ENCODE data around the gene MSMP.

MSMP gene

DNA sequence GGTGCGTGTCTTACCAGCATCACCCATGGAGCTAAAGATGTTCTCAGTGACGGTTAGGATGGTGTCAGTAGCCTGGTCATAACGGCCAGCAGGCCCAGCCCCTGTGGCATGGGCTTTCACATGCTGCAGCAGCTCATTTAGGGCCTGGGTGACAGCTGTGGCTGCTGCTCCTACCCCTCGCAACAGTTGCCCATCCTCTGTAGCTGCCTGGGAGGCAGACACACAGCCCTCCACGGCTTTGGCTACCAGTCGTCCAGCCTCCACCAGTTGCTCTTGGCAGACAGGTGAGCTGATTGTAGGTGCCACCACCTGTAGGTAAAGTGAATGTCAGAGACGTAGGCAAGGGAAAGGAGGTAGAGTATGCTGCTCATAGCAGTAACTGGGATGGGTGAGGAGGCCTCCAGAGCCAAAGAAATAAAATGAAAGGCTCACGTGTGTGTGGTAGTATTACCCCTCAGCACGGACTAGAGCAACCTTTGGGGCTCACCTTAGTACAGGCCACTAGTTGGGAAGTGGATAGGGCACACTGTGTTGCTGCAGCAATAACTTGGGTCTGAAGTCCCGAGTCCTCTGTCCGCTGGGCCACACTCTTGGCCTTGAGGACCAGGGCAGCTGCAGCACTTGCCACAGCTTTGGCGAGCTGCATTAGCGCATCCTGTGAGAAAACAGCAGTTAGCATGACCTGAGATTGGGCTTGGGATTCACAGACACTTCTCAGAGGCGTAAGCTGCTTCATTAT lies 36.8 kb downstream of the MSMP start:
- DNase-seq: no peak

DNA sequence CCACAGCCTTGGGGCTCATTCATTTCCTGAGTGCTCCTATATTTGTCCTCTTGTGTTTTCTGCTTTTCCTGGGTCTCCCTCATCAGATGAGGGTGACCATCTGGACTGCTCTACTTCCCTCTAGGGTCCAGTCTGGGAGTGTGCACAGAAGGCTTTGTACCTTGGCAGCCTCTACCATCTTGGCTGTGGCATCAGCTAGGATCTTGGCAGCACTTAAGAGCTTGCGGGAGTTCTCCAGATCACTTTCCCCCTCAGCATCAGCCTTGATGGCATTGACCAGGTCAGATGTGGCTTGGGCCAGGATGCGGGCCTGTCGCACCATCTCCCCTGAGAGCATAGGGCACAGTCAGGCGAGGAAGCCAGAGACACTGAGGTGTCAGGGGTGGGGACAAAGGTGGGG lies 37.8 kb downstream of the MSMP start:
- no peak for DNase-seq

DNA sequence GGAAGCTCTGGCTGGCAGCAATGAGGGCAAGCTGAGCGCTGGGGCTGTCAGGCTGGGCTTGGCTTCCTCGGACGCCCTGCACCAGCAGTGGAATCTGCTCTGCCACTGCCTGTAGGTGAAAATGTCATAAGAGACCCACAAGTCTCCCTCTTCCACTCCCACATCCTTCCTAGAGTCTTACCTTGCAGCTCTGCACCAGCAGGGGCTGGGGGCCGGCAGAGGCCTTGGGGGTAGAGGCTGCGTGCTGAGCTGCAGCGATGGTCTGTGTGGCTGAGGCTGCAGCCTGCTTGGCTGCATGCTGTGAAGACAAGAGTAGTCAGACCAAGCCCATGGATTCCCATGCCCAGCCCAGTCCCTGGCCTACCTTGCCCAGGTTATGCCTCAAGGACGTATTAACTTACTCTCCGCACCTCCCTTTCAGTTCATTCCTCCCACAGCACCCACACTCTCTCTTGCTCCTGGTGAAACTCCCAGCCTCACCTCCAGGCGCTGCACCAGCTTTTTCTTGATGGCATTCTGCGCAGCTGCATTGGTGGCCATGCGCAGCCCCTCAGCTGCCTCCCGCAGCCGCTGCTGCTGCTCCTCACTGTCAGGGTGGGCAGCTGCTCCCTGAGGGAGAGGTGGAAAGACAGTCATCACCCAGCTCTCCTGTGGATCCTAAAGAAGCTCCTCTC lies 39.4 kb downstream of the MSMP start:
- no peak for DNase-seq

DNA sequence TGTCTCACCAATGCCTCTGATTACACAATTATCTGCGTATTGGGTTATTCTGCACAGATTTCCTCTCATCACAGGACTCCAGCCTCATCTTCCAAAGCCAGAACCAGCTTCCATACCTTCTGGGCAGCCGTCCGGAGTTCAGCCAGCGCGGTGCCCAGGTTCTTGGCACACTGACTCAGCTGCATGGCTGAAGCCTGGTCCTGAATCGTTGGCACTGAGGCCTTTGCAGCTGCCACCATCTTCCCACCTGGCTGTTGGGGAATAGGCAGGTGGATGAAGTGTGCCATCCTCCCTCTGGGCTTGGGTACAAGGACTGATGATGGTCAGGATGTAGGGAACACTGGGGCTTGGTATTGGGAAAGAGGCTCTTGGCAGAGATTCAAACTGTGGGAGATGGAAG lies 40.0 kb downstream of the MSMP start:
- DNase-seq: no peak

DNA sequence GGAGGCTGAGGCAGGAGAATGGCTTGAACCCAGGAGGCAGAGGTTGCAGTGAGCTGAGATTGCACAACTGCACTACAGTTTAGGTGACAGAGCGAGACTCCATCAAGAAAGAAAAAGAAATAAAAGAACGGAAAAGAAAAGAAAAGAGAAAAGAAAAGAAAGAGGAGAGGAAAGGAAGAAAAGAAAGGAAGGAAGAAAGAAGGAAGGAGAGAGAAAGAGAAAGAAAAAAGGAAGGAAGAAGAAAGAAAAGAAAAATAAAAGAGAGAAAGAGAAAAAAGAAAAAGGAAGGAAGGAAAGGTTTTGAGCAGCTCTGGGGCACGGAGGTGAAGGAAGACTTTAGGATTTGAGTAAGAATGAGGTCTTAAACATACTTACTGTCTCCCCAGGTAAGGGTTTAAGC lies 40.5 kb downstream of the MSMP start:
- DNase-seq: no peak

DNA sequence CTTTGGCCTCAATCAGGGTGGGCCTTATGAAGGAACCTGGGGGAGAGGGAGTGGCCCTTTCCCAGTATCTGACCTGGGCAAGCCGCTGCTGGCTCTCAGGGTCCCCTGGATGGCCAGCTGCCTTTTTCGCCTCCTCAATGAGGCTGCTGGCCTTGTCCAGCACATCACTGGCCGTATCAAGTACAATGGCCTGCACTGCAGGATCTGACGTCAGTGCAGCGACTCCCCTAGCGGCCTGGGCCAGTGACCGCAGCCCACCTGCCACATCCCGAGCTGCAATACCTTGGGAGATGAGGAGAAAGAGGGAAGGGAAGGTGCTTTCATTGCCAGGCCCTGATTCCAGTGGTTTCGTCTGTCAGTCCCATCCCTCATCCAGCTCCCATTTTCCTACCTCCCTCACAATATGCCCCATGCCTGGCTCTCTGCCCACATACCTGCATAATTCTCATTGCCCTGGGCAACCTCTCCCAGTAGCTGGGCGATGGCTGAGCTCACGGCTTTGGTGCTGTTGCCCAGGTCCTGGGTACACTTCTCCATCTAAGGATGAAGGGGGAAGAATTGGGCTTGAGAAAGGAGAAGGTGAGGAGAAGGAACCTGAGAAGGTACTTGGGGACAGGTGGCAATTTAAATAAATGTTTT lies 41.2 kb downstream of the MSMP start:
- DNase-seq: no peak

DNA sequence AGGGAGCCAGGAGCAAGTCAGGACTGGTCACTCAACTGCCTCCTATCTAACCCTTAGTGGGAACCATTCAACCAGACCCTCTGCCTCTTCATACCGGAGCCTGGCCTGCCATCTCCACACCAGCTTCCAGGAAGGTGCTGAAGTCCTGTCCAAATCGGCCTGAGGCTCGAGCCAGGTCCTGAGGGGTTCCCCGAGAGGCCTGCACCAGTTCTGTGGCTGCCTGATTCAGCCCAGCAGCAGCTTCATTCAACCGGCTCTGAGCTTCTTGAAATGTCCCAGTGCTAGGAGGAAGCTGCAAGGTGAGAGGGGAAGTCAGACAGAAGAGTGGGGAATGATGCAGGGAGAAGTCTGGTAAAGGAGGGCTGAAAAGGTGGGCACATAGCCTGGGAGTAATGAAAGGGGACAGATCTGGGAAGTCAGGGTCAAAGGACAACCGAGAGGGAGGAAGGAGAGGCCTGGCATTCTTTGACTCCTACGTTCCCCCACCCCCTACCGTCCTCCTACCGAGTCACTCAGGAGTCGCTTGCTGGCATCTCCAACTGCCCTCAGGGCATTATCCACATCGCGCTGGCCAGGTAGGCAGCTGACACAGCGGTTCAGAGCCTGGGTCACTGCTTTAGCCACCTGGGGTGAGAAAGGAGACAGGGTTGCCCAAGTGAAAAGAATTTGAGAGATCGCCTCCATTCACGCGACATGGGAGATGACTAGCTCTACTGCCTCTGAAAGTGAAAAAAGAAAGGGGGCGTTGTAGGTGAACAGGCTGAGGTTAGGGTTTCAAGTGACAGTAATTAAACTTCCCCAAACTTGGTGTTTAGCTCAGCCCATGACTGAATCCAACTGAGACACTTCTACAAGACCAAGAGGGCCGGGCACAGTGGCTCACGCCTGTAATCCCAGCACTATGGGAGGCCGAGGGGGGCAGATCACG lies 42.3 kb downstream of the MSMP start:
- DNase-seq: no peak

DNA sequence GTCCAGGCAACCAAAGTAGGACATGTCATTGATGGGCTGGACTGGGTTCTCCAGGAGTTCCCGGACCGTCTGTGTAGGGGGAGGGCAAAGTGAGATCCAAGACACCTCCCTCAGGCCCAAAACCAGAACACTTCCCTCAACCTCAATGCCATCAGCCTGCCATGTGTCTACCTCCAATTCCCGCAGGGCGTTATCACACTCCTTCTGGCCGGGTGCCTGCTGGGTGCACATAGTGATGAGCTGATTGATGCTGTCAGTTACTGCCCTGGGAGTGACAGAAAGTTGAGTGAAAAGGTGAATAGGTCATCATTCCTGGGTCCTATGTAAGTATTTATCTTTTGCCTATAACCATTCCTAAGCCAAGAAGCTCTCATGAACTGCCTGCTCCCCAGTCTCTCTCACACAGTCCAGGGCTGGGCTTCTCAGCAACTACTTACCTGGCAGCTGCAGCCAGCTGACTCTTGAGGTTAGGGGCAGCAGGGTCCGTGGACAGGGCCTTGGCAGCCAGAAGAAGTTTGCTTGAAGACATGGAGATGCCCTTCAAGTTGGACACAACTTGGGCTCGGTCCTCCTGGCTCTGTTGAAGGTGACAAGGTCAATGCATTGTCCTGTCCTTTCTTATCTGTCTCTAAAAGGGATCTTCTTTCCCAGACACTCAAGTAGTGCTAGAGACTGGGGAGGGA lies 43.1 kb downstream of the MSMP start:
- DNase-seq: no peak

DNA sequence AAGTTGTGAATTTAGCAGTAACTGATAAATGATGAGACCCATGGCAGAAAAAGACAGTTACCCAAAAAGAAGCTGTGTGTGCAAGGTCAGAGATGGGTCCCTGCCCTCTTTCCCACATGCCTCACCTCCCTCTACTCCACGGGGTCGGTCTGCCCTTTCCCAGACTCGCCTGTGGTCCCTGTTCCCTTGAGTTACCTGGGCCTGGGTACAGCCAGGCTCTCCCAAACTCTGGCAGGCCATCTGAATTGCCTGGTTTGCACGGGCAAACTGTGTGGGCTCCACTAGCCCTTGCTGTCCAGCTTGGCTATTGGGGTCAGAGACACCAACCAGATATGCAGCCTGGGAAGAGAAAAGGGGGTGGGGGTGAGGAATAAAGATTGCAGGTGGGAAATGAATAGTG lies 45.9 kb downstream of the MSMP start:
- DNase-seq: no peak

DNA sequence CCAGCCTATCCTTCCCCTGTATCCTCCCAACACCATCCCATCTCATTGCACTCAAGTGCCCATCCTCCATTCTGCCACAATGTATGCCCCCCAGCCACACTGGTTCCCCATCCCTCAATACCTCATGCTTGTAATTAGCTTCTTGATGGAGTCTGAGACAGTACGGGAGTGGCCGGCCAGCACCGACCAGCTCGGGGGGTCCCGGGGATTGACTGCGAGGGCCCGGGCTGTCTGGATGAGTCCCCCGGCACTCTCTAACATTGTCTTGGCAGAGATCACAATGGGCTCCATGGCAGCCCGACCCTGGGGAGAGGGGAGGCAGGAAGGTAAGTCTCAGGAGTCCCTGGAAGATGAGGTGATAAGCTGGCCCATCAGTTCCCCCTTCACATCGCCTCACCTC lies 47.1 kb downstream of the MSMP start:
- DNase-seq: no peak

DNA sequence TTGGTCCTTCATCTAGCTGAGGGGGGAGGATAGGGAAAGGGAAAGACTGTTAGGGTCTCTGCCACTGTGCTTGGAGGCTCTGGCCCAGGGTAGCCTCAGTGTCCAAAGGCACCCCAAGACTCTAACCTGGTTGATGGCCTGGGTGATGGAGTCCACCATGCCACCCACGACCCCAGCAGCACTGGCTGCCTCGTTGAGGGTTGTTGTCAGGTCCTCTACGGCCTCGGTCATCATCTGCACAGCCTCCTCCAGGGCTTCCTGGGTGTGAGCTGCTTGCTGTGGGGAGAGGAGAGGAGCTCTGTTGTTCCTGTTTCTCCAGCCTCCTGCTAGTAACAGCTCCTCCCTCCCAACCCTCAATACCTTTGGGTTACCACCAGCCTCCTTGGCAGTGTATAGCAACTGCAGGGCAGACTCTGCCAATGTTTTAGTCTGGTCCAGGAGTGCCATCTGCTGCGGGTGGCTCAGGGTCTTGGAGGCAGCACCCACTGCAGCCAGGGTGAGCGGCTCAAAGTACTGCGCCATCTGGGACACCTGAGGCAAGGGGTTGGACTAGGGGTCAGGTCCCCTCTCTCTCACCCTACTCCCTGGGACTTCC lies 48.1 kb downstream of the MSMP start:
- no peak for DNase-seq

DNA sequence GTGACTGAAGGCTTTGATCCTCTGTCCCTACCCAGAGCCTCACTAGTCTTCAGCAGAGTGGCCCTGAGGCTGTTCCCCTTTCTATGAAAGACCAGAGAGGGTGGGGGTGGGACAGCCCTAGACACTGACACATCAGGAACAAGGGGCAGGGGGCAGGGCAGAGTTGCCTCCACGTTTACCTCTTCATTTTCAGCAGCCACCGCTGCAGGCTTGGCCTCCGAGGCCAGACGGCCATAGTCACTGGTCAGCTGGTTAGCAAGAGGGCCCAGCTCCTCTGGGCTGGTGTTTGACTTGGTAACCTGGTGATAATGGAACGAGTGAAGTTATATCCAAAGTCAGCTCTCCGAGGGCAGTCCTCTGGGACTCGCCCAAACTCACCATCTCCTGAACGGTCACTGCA lies 48.7 kb downstream of the MSMP start:
- no peak for DNase-seq

DNA sequence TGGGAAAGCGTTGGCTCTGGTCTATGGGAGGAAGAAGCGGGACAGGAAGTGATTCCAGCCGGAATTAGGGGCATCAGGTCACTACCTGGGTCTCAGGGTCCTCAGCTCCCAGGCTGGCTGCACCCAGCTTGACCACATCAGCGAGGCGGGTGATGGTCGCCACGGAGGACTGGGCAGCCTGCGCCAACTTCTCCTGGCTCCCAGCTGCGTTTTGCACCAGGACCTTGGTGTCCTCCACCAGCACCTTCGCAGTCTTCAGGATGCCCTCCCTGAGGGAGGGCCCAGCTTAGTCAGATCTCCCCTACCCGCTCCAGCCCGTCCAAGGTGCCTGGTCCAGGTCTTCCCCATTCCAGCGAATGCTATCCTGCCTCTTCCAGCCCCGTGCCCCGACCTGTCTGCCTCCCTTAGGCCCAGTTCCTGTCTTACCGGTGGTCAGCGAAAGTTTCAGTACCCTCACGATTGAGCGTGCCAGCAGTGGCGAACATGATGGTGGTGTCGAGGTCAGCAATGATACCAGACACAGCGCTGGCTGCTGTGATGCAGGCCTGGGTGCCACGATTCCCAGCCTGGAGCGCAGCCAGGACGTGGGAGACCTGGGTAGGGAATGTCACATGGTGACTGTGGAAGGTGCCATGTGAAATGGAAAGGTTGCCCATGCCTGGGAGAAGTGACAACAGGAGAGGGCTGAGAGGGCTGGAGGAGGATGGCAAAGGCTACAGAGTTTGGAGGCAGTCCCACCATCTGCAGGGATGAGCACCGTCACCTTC lies 50.0 kb downstream of the MSMP start:
- no peak for DNase-seq
